Measurements from ENCODE around the gene SFSWAP.
"Not testable (repeated sequence)": the region's sequence is repeated elsewhere in the genome, so short reads cannot be mapped to it uniquely, and the experiment has no call there.

The SFSWAP gene

GRCh38 chr12:131771965-131772364 lies 61.1 kb downstream of the SFSWAP start:
- no peak for TF ChIP-seq CTCF (IDR thresholded peaks at IDR 0.05; ENCODE audit: insufficient read depth, low read length, missing control alignments)
- no peak overlapping the region for H3K4me3 ChIP-seq (ENCODE audit: low read depth, low read length)
- ChIA-PET POLR2A (no interaction called here), CTCF (no interaction called here)
- no peak for DNase-seq (ENCODE audit: low read depth, low spot score)

- no peak for DNase-seq (ENCODE audit: low read depth, low spot score)
- H3K4me3 ChIP-seq (ENCODE audit: low read depth, low read length), result no peak overlapping the region
- CTCF ChIA-PET, result no interaction called here
- POLR2A ChIA-PET, result no interaction called here
- no peak for TF ChIP-seq CTCF (IDR thresholded peaks at IDR 0.05; ENCODE audit: insufficient read depth, low read length, missing control alignments)
These were observed 62.8 kb downstream of the SFSWAP start for GRCh38 chr12:131773582-131774221.

- POLR2A ChIA-PET, result no interaction called here
- CTCF ChIA-PET, result interaction anchor here (0.9 to 1.2 kb wide), 2 partner anchors 10 kb away, joined by 3 to 4 read pairs; no protein-coding TSS in a partner anchor
- H3K4me3 ChIP-seq (ENCODE audit: low read depth, low read length), result no peak overlapping the region
- DNase-seq (ENCODE audit: low read depth, low spot score), result no peak
- no peak for TF ChIP-seq CTCF (IDR thresholded peaks at IDR 0.05; ENCODE audit: insufficient read depth, low read length, missing control alignments)
These were observed 63.9 kb downstream of the SFSWAP start for GRCh38 chr12:131774576-131775391.

GRCh38 chr12:131775392-131776236 lies 64.7 kb downstream of the SFSWAP start:
- DNase-seq (ENCODE audit: low read depth, low spot score), result no peak
- POLR2A ChIA-PET, result no interaction called here
- no peak for TF ChIP-seq CTCF (IDR thresholded peaks at IDR 0.05; ENCODE audit: insufficient read depth, low read length, missing control alignments)
- H3K4me3 ChIP-seq (ENCODE audit: low read depth, low read length), result no peak overlapping the region
- CTCF ChIA-PET, result interaction anchor here (0.9 to 1.2 kb wide), 2 partner anchors 9 to 11 kb away, joined by 3 to 4 read pairs; no protein-coding TSS in a partner anchor

- no peak for TF ChIP-seq CTCF (IDR thresholded peaks at IDR 0.05; ENCODE audit: insufficient read depth, low read length, missing control alignments)
- H3K4me3 ChIP-seq (ENCODE audit: low read depth, low read length), result no peak overlapping the region
These were observed 65.5 kb downstream of the SFSWAP start for GRCh38 chr12:131776237-131776889.

GRCh38 chr12:131777269-131777668 lies 66.4 kb downstream of the SFSWAP start:
- CTCF ChIA-PET; POLR2A ChIA-PET; H3K4me3 ChIP-seq (ENCODE audit: low read depth, low read length); DNase-seq (ENCODE audit: low read depth, low spot score): not testable (repeated sequence)

More at GRCh38 chr12:131776237-131776889, 65.5 kb downstream of the SFSWAP start:
- ChIA-PET CTCF (no interaction called here), POLR2A (no interaction called here)
- no peak for DNase-seq (ENCODE audit: low read depth, low spot score)

All from AG04449 (cell line).